Measurements from ENCODE around the gene FBXO17. TPM values are rescaled to one million over a fixed set of nuclear protein-coding genes. Genes with fewer than 3 reads are reported as not detected.

The FBXO17 gene
- total RNA-seq, 1 donor from 2014 or later: 77.3 TPM

GRCh38 chr19:38893341-38893771 is 82.2 kb downstream of the FBXO17 start:
- TF ChIP-seq, protein P1, sequence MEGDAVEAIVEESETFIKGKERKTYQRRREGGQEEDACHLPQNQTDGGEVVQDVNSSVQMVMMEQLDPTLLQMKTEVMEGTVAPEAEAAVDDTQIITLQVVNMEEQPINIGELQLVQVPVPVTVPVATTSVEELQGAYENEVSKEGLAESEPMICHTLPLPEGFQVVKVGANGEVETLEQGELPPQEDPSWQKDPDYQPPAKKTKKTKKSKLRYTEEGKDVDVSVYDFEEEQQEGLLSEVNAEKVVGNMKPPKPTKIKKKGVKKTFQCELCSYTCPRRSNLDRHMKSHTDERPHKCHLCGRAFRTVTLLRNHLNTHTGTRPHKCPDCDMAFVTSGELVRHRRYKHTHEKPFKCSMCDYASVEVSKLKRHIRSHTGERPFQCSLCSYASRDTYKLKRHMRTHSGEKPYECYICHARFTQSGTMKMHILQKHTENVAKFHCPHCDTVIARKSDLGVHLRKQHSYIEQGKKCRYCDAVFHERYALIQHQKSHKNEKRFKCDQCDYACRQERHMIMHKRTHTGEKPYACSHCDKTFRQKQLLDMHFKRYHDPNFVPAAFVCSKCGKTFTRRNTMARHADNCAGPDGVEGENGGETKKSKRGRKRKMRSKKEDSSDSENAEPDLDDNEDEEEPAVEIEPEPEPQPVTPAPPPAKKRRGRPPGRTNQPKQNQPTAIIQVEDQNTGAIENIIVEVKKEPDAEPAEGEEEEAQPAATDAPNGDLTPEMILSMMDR (IDR thresholded peaks at IDR 0.05; ENCODE audit: unreplicated experiment): no peak
- no peak for DNase-seq (ENCODE audit: low spot score in 2 of 2, unreplicated experiment in 2 of 2)
- Mint-ChIP-seq H3K4me1 (peaks cover 2% of the 10 kb centered on the region), H3K4me3 (no peak overlapping the region), H3K27ac (no peak overlapping the region), H3K9me3 (no peaks in the 10 kb centered on the region), H3K36me3 (peaks cover 7% of the 10 kb centered on the region), H3K27me3 (ENCODE audit: low read depth) (no peaks in the 10 kb centered on the region)

- Mint-ChIP-seq H3K4me3 (no peak overlapping the region), H3K9me3 (no peaks in the 10 kb centered on the region), H3K36me3 (peaks cover 7% of the 10 kb centered on the region), H3K27me3 (ENCODE audit: low read depth) (no peaks in the 10 kb centered on the region), H3K27ac (no peak overlapping the region), H3K4me1 (no peaks in the 10 kb centered on the region)
- TF ChIP-seq, protein P1 (IDR thresholded peaks at IDR 0.05; ENCODE audit: unreplicated experiment): no peak
- no peak for DNase-seq (ENCODE audit: low spot score in 2 of 2, unreplicated experiment in 2 of 2)
Measured at GRCh38 chr19:38892841-38893240, 82.7 kb downstream of the FBXO17 start.

- Mint-ChIP-seq H3K36me3 (peaks cover 7% of the 10 kb centered on the region), H3K27ac (no peak overlapping the region), H3K4me3 (no peak overlapping the region), H3K27me3 (ENCODE audit: low read depth) (no peaks in the 10 kb centered on the region), H3K9me3 (no peaks in the 10 kb centered on the region), H3K4me1 (no peaks in the 10 kb centered on the region)
- TF ChIP-seq, protein P1 (IDR thresholded peaks at IDR 0.05; ENCODE audit: unreplicated experiment): no peak
- DNase-seq (ENCODE audit: low spot score in 2 of 2, unreplicated experiment in 2 of 2): no peak
Measured at GRCh38 chr19:38891771-38892170, 83.8 kb downstream of the FBXO17 start.

Other genes starting within 250 kb of the FBXO17 start
- 6.1 to 6.8 TPM (median 6.7 TPM) in 3 replicates for gene CAPN12, start 231.3 kb downstream of the FBXO17 start, total RNA-seq
- not detected in 3 replicates for gene LGALS7, start 202.2 kb downstream of the FBXO17 start, total RNA-seq
- gene LGALS7B, start 186.5 kb downstream of the FBXO17 start, total RNA-seq: 1.2 TPM in 1 of 3 replicates, not detected in the others
- 1.4 to 3.0 TPM (median 1.6 TPM) in 3 replicates for gene LGALS4, start 162.8 kb downstream of the FBXO17 start, total RNA-seq
- gene ECH1, start 143.9 kb downstream of the FBXO17 start, total RNA-seq: 79.5 to 91.4 TPM (median 85.9 TPM) in 3 replicates
- gene HNRNPL, start 125.8 kb downstream of the FBXO17 start, total RNA-seq: 423 to 443 TPM (median 425 TPM) in 3 replicates
- 2.1 to 3.3 TPM (median 2.3 TPM) in 3 replicates for gene RINL, start 97.5 kb downstream of the FBXO17 start, total RNA-seq
- gene SIRT2, start 76.1 kb downstream of the FBXO17 start, total RNA-seq: 45.2 to 46.5 TPM (median 45.7 TPM) in 3 replicates
- gene NFKBIB, start 75.8 kb downstream of the FBXO17 start, total RNA-seq: 13.4 to 13.9 TPM (median 13.5 TPM) in 3 replicates
- gene CCER2, start 63.6 kb downstream of the FBXO17 start, total RNA-seq: 1.8 to 2.2 TPM (median 2.0 TPM) in 3 replicates
- gene SARS2, start 45.0 kb downstream of the FBXO17 start, total RNA-seq: 59.0 to 70.7 TPM (median 61.3 TPM) in 3 replicates
- 22.3 to 24.3 TPM (median 23.5 TPM) in 3 replicates for gene MRPS12, start 44.8 kb downstream of the FBXO17 start, total RNA-seq
- gene FBXO27, start 56.8 kb upstream of the FBXO17 start, total RNA-seq: 9.5 to 10.2 TPM (median 9.6 TPM) in 3 replicates
- gene ACP7, start 108.6 kb upstream of the FBXO17 start, total RNA-seq: not detected in 3 replicates
- 101 to 103 TPM (median 102 TPM) in 3 replicates for gene PAK4, start 150.0 kb upstream of the FBXO17 start, total RNA-seq
- gene NCCRP1, start 221.2 kb upstream of the FBXO17 start, total RNA-seq: 11.7 to 14.8 TPM (median 12.2 TPM) in 3 replicates
- gene SYCN, start 228.5 kb upstream of the FBXO17 start, total RNA-seq: not detected in 3 replicates

All from mesothelial cell of epicardium (in vitro differentiated cells).